ENCODE results near the gene RPL19. TPM values are rescaled to one million over a fixed set of nuclear protein-coding genes. Genes with fewer than 3 reads are reported as not detected.
A peak's percentile ranks its signal among the peaks of the same experiment; 100 is the strongest.
"Not testable (repeated sequence)": the region's sequence is repeated elsewhere in the genome, so short reads cannot be mapped to it uniquely, and the experiment has no call there.

Gene RPL19
- total RNA-seq (2014; rRNA removed; shearing (Covaris generic)) = 2,028 and 2,044 TPM in 2 replicates

DNA sequence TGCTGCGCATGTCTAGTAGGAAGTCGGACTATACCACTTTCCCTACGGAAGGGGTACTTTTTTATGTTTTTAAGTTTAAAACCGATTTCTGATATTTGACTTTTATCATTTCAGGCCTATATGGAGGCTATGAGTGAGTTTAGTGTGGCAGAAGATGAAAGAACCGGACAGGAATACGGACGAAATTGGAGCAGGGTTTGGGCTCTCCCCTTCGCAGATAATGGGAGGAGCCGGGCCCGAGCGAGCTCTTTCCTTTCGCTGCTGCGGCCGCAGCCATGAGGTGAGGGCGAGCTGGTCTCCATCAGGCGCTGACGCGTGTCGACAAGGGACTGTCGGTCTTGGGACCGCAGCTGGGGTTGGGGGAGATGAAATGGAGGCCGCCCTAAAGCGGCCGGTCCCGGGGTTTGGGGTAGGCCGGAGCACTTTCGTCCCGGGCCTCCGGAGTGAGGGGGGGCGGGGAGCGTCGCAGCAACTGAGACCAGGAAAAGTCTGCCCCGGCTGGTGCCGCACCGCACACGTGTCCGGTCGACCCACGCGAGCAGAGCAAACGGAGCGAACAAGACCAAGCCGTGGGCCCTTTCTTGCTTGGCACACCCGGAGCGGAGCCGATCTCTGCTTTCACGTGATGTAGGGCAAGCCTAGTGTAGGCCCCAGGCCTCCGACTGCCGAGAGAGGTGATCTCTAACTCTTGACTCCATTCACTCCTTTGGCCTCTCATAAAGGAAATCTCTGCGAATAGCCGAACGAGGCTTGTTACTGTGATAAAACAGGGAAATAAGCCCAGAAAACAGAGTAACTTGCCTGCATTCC is at the start of gene RPL19:
TSS of gene RPL19 (plus strand) at position 214 of the 810 bp plus-strand sequence. CDS start at position 276, 62 bp downstream.
- no peak for DNase-seq (ENCODE audit: low read depth)

- DNase-seq (ENCODE audit: low read depth) = no peak
Measured at GRCh38 chr17:39150795-39151149, 49.3 kb upstream of the RPL19 start.

- DNase-seq (ENCODE audit: low read depth) = no peak
Measured at GRCh38 chr17:39151150-39151942, 48.7 kb upstream of the RPL19 start, which contains the start of gene PLXDC1. PLXDC1 (minus strand) TSS chr17:39151637; CDS start chr17:39151437, 200 bp downstream.

- no peak for DNase-seq (ENCODE audit: low read depth)
Measured at GRCh38 chr17:39151943-39152818, 47.9 kb upstream of the RPL19 start.

- peak; percentile 84 for DNase-seq (ENCODE audit: low read depth)
Measured at GRCh38 chr17:39153599-39154051, 46.5 kb upstream of the RPL19 start.

DNA sequence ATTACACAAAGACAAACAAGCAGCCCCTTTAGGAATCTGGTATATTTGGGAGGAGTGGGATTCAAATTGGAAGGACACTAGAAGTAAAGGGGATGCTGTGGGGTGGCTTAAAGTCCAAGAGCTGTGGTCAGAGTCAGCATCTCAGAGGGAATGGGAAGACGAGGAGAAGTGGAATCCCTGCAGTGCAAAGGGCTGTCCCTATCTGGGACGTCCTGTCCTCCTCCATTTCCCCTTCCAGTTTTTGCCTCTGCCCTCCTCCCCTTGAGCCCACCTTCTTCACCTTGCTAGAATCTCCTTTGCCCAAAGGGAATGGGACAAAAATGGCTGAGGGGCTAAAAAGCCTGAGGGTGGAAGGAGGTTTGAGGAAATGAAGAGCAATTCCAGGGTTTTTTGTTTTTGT is 44.4 kb upstream of the RPL19 start:
- no peak for DNase-seq (ENCODE audit: low read depth)

DNA sequence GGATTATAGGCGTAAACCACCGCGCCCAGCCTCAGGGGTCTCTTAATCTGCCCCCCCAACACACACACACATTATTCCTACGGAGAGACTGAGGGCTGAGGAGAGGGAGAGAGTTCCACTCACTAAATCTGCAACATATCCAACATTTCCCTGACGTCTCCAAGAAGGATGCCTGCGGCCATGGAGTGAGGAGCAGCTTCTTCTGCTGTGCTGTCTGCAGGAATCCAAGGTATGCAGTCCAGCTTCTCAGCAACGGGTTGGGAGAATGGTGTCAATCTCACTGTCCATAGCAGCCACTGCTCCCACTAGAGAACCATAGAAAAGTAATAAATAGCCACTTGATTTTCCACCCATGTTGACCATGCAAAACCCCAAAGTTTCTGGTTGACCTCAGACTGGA is 43.6 kb upstream of the RPL19 start:
- no peak for DNase-seq (ENCODE audit: low read depth)

GRCh38 chr17:39158623-39159022 is 41.5 kb upstream of the RPL19 start:
- no peak for DNase-seq (ENCODE audit: low read depth)

DNA sequence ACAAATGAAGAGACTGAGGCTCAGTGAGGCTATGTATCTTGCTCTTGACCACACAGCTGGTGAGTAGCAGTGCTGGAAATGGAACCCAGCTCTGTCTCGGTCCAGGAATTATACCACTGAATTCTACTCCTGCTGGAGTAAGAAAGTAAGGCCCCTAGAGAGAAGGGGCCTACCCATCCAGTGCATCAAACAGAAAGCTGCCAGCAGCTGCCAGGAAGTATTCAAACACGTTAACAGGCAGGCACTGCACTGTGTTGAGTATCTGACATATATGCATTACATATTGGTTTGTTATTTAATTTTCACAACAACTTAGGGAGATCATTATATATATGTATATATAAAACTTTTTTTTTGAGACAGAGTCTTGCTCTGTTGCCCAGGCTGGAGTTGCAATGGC is 38.1 kb upstream of the RPL19 start:
- no peak for DNase-seq (ENCODE audit: low read depth)

DNA sequence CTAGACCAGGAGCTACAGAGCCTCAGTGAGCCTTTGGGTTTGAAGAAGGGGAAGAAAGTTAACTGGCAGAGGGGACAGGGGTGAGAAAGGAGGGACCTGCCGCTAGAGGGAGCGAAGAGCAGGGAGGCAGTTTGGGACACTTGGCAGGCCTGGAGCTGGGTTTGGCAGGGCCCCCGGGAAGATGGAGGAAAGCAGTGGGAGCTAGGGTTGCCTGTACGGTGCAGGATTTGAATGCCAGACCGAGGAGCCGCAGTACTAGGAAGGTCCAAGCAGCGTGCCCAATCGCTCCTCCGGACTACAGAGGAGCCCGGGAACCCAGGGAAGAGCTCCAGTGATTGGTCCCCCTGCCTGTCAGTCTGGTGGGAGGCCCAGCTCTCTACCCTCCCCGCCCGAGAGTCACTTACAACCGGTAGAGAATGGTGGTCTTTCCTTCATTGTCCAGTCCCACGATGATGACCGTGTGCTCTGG is 35.4 kb upstream of the RPL19 start:
- DNase-seq (ENCODE audit: low read depth) = peak; percentile 90

DNA sequence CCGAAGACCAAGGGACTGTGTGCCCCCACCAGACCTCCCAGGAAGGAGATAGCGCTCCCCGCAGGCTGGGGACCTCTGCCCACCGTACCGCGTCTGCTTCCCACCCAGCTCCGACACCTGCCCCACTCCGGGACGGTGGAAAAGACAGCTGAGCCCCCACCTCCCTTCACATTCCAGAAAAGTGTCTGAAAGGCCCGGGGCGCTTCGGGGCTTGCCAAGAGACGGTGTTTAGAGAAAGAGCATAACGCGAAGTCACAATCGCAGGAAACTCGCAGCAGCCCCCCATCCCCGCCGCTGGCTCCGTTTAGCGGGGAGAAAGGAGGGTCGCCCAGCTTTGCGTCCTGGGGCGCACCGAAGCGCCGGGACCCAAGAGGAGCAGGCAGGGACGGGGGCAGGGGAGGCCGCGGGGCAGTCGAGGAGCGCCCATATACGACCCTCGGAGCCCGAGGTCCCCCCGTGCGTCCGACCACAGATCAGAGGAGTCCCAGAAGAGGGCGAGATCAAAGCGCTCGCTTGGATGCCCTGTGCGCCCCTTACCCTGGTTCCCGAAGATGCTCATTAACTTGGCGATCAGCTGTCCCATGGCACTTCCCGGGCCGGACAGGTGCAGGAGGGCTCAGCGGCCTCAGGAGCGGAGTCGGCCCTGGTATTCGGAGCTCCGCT is 34.8 kb upstream of the RPL19 start:
- no peak for DNase-seq (ENCODE audit: low read depth)

DNA sequence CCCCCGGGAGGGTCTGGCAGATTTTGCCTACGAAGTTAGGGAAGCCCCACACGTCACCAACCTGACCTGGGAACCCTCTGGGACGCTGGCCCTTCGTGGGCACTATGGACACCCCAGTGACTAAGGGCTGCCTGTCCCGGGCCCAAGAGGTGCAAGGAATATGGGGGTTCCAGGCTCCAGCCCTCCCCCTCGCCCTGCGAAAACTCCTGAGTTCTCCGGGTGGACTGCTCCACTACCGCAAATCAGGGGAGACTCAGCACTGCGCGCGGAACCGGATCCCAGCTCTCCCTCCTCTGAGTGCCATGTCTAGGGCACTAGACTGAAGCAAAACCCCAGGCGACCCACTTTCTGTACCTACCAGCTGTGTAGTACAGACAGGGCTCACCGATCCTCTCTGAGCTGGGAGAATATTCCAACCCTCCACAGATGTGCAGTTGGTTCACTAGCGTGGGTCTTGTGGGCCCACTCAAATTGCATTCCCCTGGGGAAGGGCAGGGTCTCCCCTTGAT is 34.2 kb upstream of the RPL19 start, which contains the start of gene ARL5C:
TSS of gene ARL5C (minus strand) at position 321 of the 509 bp plus-strand sequence. CDS start 401 bp downstream, outside the sequence.
- no peak for DNase-seq (ENCODE audit: low read depth)

GRCh38 chr17:39166437-39167335 is 33.4 kb upstream of the RPL19 start:
- DNase-seq (ENCODE audit: low read depth) = no peak

DNA sequence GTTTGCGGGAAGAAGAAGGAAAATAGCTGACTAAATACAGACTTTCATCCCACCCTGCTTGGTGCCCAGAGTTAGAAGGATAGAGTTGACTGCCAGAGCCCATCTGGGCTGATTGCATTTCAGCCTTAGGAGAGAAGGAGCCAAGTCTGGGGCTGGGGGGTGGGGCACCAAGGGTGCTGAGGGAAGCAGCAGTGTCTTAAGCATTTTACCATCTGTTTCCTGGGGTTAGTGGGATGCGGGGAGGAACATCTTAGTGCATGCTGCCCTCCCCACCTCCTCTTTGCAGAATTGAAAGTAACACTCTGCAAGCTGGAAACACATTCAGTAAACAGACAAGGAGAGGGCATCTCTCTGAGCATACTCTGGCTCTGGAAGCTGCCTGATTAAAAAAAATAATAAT is 32.6 kb upstream of the RPL19 start:
- peak; percentile 17 for DNase-seq (ENCODE audit: low read depth)

DNA sequence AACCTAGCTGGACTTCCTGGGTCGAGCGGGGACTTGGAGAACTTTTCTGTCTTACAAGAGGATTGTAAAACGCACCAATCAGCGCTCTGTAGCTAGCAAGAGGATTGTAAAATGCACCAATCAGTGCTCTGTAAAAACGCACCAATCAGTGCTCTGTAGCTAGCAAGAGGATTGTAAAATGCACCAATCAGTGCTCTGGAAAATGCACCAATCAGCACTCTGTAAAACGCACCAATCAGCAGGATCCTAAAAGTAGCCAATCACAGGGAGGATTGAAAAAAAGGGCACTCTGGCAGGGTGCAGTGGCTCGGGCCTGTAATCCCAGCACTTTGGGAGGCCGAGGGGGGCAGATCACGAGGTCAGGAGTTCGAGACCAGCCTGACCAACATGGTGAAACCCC is 31.6 kb upstream of the RPL19 start:
- not testable (repeated sequence) for DNase-seq (ENCODE audit: low read depth)

GRCh38 chr17:39169101-39169500 is 31.0 kb upstream of the RPL19 start:
- DNase-seq (ENCODE audit: low read depth) = no peak

GRCh38 chr17:39169518-39169917 is 30.6 kb upstream of the RPL19 start:
- no peak for DNase-seq (ENCODE audit: low read depth)

DNA sequence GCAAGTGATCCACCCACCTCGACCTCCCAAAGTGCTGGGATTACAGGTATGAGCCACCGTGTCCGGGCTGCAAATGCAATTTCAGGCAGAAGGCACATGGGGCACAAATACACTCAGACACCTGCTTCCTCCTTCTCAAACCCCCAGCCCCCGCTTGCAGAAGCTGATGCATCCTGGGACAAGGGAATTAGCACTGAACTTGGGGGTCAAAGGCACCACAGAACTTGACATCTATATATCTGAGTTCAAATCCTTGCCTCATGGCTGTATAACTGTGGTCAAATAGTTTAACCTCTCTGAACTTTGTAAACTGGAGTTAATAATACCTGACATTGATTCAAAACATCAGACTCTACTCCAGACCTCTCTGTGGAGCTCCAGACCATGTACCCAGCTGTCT is 30.0 kb upstream of the RPL19 start:
- no peak for DNase-seq (ENCODE audit: low read depth)

DNA sequence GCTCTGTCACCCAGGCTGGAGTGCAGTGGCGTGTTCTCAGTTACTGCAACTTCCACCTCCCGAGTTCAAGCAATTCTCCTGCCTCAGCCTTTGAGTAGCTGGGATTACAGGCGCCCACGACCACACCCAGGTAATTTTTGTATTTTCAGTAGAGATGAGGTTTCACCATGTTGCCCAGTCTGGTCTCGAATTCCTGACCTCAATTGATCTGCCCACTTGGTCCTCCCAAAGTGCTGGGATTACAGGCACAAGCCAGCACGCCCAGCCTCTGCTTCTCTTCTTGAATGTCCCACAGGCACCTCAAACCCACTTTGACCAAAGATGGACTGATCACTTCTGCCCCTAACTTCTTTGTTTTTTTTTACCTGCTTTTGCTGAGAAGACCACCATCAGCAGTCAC is 29.5 kb upstream of the RPL19 start:
- DNase-seq (ENCODE audit: low read depth) = no peak

- no peak for DNase-seq (ENCODE audit: low read depth)
Measured at GRCh38 chr17:39171933-39172332, 28.1 kb upstream of the RPL19 start.
